Testis (tissue), 3 donors: Measurements from ENCODE around the gene ADRA2B. TPM values are rescaled to one million over a fixed set of nuclear protein-coding genes. Genes with fewer than 3 reads are reported as not detected.

ENCODE experiments used
- DNase-seq: peaks from one replicate; pipeline ENCODE4 v3.0.0-alpha.2; 2019
- H3K27ac ChIP-seq, 2 donors: fragments of 200-600 bp; sonication (generic); one replicate each; pipeline ENCODE4 v1.5.1; 2019
- H3K27me3 ChIP-seq: fragments of 200-600 bp; sonication (generic); one replicate; pipeline ENCODE4 v1.5.1; 2019
- H3K36me3 ChIP-seq: fragments of 200-600 bp; sonication (generic); one replicate; pipeline ENCODE4 v1.5.1; 2017; ENCODE audit warnings: low read depth; ENCODE audit errors: missing control alignments
- H3K4me1 ChIP-seq: fragments of 200-600 bp; sonication (generic); one replicate; pipeline ENCODE4 v1.5.1; 2019
- H3K4me3 ChIP-seq, 2 donors: fragments of 200-600 bp; sonication (generic); one replicate each; pipeline ENCODE4 v1.5.1; 2017 to 2019
- H3K9me3 ChIP-seq: fragments of 200-600 bp; sonication (generic); one replicate; pipeline ENCODE4 v1.5.1; 2017
- POLR2A ChIP-seq: fragments of 450-650 bp; IDR thresholded peaks from one replicate; pipeline ENCODE4 v1.6.1; 2017; ENCODE audit warnings: antibody characterized with exemption, mild to moderate bottlenecking, moderate library complexity
- WGBS, 2 donors: methylation state at CpG; one replicate each; pipeline ENCODE4 v1.1.5; 2018; 5-methylcytosine and 5-hydroxymethylcytosine counted together
- intact Hi-C: fragments of 100-400 bp; cut with DNase I; formaldehyde crosslinking; loops from one replicate; pipeline ENCODE4 v1.15.1; 2023; ENCODE audit warnings: low total_unique reads
- polyA plus RNA-seq: library from polyadenylated mRNA; stranded (reverse); fragments of 350-450 nt; fragmentation: Illumina TruSeq; extraction: RNeasy Lipid Tissue Mini Kit (QIAGEN cat#74804); gene quantifications from one replicate; pipeline ENCODE4 v1.2.3, GENCODE V29; 2014; ENCODE audit warnings: low read depth, low replicate concordance; ENCODE audit not compliant: insufficient read depth
- total RNA-seq, 2 donors: library from RNA; depleted of rRNA; stranded (reverse); fragments of >200 nt; gene quantifications; one replicate each; pipeline ENCODE4 v1.2.3, GENCODE V29; 2016
- TF ChIP-seq, protein P1 (sequence below), 3 experiments: fragments of 450-650 bp in 2 of 3; fragments of 200-600 bp in 1 of 3; sonication (generic) in 1 of 3; IDR thresholded peaks; one replicate each; pipeline ENCODE4 v1.5.1; 2016 to 2019; ENCODE audit warnings: antibody characterized with exemption in 3 of 3, mild to moderate bottlenecking in 2 of 3, moderate library complexity in 1 of 3

ADRA2B gene
- total and polyA plus RNA-seq, 3 donors from 2014 or later = 2.1 to 2.6 (median 2.4) TPM

DNA sequence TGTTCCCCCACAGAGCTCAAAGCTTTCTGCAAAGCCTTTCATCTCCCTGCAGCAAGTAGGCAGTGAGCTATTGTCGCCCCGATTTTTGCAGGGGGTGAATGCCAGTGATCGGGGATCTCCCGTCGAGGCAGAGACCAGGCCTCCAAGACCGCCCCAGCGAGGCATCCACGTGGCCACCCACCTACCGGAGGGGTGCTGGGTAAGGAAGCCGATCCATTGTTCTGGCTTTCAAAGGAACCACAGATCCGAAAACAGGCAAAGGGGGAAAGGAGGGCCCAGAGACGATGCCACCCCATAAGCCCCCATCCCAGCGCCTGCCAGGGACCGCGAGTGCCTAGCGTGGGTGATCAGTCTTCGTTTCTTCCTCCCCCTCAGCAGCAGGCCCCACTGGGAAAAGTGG lies 2.4 kb downstream of the ADRA2B start:
- no peak for DNase-seq
- intact Hi-C loops = no loop called here
- H3K27me3 ChIP-seq = no peaks in the 10 kb centered on the region
- TF ChIP-seq, protein P1, sequence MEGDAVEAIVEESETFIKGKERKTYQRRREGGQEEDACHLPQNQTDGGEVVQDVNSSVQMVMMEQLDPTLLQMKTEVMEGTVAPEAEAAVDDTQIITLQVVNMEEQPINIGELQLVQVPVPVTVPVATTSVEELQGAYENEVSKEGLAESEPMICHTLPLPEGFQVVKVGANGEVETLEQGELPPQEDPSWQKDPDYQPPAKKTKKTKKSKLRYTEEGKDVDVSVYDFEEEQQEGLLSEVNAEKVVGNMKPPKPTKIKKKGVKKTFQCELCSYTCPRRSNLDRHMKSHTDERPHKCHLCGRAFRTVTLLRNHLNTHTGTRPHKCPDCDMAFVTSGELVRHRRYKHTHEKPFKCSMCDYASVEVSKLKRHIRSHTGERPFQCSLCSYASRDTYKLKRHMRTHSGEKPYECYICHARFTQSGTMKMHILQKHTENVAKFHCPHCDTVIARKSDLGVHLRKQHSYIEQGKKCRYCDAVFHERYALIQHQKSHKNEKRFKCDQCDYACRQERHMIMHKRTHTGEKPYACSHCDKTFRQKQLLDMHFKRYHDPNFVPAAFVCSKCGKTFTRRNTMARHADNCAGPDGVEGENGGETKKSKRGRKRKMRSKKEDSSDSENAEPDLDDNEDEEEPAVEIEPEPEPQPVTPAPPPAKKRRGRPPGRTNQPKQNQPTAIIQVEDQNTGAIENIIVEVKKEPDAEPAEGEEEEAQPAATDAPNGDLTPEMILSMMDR (IDR thresholded peaks at IDR 0.05) = no peak
- TF ChIP-seq POLR2A = no peak
- H3K4me3 ChIP-seq = no peak overlapping the region
- peak overlapping the region in 1 of 2 donors; percentile 3 for H3K27ac ChIP-seq
- peaks cover 13% of the 10 kb centered on the region for H3K4me1 ChIP-seq
- H3K36me3 ChIP-seq = no peaks in the 10 kb centered on the region
- H3K9me3 ChIP-seq = no peaks in the 10 kb centered on the region
- WGBS, 2 donors = 73 to 78% methylated on average over 10 to 17 of the region's 17 CpGs

DNA sequence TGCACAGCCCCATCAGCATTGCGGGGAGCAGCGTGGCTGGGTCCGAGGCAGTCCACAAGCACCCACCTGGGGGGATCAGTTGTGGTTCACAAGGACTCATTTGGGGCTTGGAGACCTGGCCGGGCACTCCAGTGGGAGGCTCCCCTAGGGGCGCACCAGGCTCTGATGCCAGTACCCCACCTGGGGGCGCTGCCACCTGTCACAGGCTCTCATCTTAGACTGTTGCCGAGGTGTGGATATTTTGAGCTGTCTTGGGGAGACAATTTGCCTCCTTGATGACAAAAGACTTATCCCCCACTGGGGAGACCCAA lies 3.0 kb downstream of the ADRA2B start:
- intact Hi-C loops = no loop called here
- H3K4me1 ChIP-seq = peaks cover 19% of the 10 kb centered on the region
- H3K9me3 ChIP-seq = no peaks in the 10 kb centered on the region
- TF ChIP-seq, protein P1 (IDR thresholded peaks at IDR 0.05) = no peak
- no peak for TF ChIP-seq POLR2A
- H3K36me3 ChIP-seq = no peaks in the 10 kb centered on the region
- no peak overlapping the region for H3K27ac ChIP-seq
- no peak for DNase-seq
- H3K27me3 ChIP-seq = no peaks in the 10 kb centered on the region
- no peak overlapping the region for H3K4me3 ChIP-seq
- 93 to 97% methylated on average over 6 to 7 of the region's 7 CpGs for WGBS, 2 donors

DNA sequence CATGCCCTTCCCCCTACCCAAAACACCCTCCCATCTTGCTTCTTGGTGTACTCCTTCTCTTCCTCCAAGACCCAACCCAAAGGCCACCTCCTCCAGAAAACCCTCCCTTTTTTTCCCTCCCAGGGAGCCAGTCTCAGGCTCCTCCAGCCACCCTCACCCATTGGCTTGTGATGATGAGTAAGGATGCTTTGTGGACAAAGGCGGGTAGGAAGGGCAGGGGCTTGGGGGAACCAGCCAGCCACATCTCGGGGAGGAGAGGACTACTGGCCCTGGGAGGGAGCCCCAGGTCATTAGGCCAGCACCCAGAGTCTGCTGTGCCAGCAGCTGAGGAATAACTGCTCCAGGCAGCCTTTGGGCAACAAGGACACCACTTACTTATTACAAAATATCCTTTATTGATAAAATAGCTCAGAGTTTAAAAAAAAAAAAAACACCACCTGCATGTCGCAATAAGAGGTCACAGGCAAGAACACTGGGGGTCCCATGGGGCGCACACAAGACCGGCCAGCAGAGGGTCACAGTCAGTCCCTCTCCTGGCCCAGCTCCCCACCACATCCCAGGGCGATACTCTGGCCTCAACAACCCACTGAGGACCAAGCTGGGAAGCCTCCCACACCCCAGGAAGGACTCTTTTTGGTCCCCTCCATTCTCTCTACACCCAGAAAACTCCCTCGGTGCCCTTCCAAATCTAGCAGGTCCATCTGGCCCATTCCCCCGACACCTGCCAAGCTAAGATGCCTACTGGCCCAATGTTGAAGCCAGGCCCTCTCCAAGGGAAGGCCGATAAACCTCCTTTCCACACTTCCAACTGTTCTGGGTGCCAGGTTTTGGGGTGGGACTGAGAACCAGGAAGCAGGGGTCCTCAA lies 3.6 kb downstream of the ADRA2B start:
- Histone ChIP-seq H3K36me3 (no peaks in the 10 kb centered on the region), H3K27me3 (no peaks in the 10 kb centered on the region), H3K4me1 (peaks cover 24% of the 10 kb centered on the region), H3K4me3 (no peak overlapping the region), H3K9me3 (no peaks in the 10 kb centered on the region), H3K27ac (no peak overlapping the region)
- intact Hi-C loops = no loop called here
- no peak for TF ChIP-seq POLR2A
- TF ChIP-seq, protein P1 (IDR thresholded peaks at IDR 0.05) = no peak
- WGBS, 2 donors = 88 to 98% methylated on average over 9 of the region's 9 CpGs
- DNase-seq = no peak

DNA sequence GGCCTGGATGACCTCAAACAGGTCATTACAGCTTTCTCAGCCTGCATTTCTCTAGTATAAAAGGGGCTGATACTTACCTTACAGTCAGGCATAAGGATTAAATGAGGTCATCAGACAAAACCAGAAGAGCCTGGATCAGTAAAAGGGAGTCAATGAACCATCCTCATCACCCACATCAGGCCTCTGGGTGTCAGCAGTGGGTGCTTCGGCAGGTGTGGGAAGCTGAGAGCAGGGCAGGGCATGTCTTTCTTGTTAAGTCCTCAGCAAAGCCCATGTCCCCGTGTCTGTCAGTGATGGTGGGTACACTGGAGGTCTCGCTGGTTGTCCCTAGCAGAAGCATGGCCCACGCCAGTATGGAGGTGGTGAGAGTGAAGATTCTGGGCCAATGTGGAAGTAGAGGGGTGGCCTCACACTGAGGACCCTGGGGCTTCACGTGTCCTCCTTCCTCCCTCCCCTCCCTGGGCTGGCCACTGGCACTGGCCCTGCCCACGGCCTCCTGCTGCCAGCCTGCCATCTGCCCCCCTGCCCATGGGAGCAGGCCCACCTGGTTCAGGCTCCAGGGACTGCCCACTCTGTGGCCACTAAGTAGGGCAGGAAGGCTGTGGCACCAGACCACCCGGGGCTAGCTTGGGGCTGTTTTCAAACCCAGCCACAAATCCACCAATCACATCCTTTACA lies 4.4 kb downstream of the ADRA2B start:
- intact Hi-C loops = no loop called here
- Histone ChIP-seq H3K4me3 (no peak overlapping the region), H3K4me1 (peaks cover 24% of the 10 kb centered on the region), H3K36me3 (no peaks in the 10 kb centered on the region), H3K9me3 (no peaks in the 10 kb centered on the region), H3K27me3 (no peaks in the 10 kb centered on the region), H3K27ac (no peak overlapping the region)
- no peak for TF ChIP-seq POLR2A
- TF ChIP-seq, protein P1 (IDR thresholded peaks at IDR 0.05) = no peak
- DNase-seq = no peak
- 89 to 96% methylated on average over 6 to 7 of the region's 7 CpGs for WGBS, 2 donors
